ENCODE data around the gene SPO11. TPM values are rescaled to one million over a fixed set of nuclear protein-coding genes. Genes with fewer than 3 reads are reported as not detected.

The SPO11 gene
- total RNA-seq, 1 experiment from 2014 or later: not detected

DNA sequence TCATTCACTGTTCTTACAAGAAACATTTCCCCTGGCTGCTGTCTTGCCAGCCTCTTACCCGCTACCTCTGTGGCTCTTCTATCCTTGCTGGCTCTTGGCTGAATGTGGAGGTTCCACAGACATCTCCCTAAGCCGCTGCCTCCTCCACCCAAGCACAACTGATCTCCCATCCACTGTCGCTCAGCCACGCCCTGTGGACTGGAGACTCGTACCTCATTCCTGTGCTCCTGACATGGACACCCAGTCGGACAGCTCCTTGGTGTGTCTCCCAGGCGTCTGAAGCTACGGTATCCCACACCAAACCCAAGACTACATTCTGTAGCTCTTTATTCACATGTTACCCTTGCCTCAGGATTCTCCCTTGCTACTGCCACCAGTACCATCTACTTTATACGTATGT lies 40.7 kb downstream of the SPO11 start:
- H3K36me3 ChIP-seq (ENCODE audit: control insufficient read depth, insufficient read depth, low read length): peaks cover 23% of the 10 kb centered on the region
- POLR2A ChIA-PET: no interaction called here

DNA sequence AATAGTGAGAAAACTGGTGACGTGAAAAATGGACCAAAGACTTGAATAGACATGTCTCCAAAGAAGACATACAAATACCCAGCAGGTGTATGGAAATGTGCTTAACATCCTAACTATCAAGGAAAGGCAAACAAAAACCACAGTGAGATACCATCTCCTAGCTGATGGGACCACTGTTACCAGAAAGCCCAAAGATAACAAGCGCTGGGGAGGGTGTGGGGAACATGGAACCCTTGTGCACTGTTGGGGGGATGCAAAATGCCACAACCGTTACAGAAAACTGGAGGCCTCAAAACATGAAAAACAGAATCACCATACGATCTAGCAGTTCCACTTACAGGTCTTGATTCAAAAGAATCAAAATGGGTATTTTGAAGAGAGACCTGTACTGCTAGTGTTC lies 41.8 kb downstream of the SPO11 start:
- CTCF ChIA-PET: no interaction called here
- Histone ChIP-seq H3K36me3 (ENCODE audit: control insufficient read depth, insufficient read depth, low read length) (peaks cover 17% of the 10 kb centered on the region), H3K4me3 (ENCODE audit: low read depth, low read length) (no peak overlapping the region), H3K4me1 (no peaks in the 10 kb centered on the region), H3K9me3 (no peaks in the 10 kb centered on the region), H3K27me3 (replicated peaks; ENCODE audit: control insufficient read depth, insufficient read depth, low read length) (no peaks in the 10 kb centered on the region)
- no peak for DNase-seq
- Mint-ChIP-seq H3K27ac (ENCODE audit: unreplicated experiment) (no peak overlapping the region), H3K4me1 (ENCODE audit: low read depth, unreplicated experiment) (no peaks in the 10 kb centered on the region), H3K36me3 (ENCODE audit: insufficient read depth, unreplicated experiment) (peaks cover 99% of the 10 kb centered on the region), H3K4me3 (ENCODE audit: unreplicated experiment) (no peak overlapping the region), H3K9me3 (ENCODE audit: unreplicated experiment) (no peaks in the 10 kb centered on the region), H3K27me3 (ENCODE audit: insufficient read depth, unreplicated experiment) (no peaks in the 10 kb centered on the region)
- BruUV-seq (replicated peaks): no TSS peak
- intact Hi-C loops (cut with micrococcal nuclease; ENCODE audit: unreplicated experiment): no loop called here
- POLR2A ChIA-PET: no interaction called here
- TF ChIP-seq, protein P1, sequence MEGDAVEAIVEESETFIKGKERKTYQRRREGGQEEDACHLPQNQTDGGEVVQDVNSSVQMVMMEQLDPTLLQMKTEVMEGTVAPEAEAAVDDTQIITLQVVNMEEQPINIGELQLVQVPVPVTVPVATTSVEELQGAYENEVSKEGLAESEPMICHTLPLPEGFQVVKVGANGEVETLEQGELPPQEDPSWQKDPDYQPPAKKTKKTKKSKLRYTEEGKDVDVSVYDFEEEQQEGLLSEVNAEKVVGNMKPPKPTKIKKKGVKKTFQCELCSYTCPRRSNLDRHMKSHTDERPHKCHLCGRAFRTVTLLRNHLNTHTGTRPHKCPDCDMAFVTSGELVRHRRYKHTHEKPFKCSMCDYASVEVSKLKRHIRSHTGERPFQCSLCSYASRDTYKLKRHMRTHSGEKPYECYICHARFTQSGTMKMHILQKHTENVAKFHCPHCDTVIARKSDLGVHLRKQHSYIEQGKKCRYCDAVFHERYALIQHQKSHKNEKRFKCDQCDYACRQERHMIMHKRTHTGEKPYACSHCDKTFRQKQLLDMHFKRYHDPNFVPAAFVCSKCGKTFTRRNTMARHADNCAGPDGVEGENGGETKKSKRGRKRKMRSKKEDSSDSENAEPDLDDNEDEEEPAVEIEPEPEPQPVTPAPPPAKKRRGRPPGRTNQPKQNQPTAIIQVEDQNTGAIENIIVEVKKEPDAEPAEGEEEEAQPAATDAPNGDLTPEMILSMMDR (IDR thresholded peaks at IDR 0.05; ENCODE audit: insufficient read depth in 1 of 2, low read depth in 1 of 2, low read length in 1 of 2, severe bottlenecking in 1 of 2, unreplicated experiment in 1 of 2): no peak

More for the DNA sequence above, 40.7 kb downstream of the SPO11 start:
- no peak overlapping the region for H3K4me3 ChIP-seq (ENCODE audit: low read depth, low read length)
- H3K4me1 ChIP-seq: no peaks in the 10 kb centered on the region
- no peaks in the 10 kb centered on the region for H3K27me3 ChIP-seq (replicated peaks; ENCODE audit: control insufficient read depth, insufficient read depth, low read length)
- peaks cover 99% of the 10 kb centered on the region for H3K36me3 Mint-ChIP-seq (ENCODE audit: insufficient read depth, unreplicated experiment)
- no peaks in the 10 kb centered on the region for H3K27me3 Mint-ChIP-seq (ENCODE audit: insufficient read depth, unreplicated experiment)
- H3K9me3 ChIP-seq: no peaks in the 10 kb centered on the region
- intact Hi-C loops (cut with micrococcal nuclease; ENCODE audit: unreplicated experiment): no loop called here
- CTCF ChIA-PET: no interaction called here
- no peaks in the 10 kb centered on the region for H3K9me3 Mint-ChIP-seq (ENCODE audit: unreplicated experiment)
- no peak overlapping the region for H3K4me3 Mint-ChIP-seq (ENCODE audit: unreplicated experiment)
- BruUV-seq (replicated peaks): no TSS peak
- no peaks in the 10 kb centered on the region for H3K4me1 Mint-ChIP-seq (ENCODE audit: low read depth, unreplicated experiment)
- peak in 1 of 2 experiments; percentile 34 for DNase-seq
- TF ChIP-seq, protein P1 (IDR thresholded peaks at IDR 0.05; ENCODE audit: insufficient read depth in 1 of 2, low read depth in 1 of 2, low read length in 1 of 2, severe bottlenecking in 1 of 2, unreplicated experiment in 1 of 2): no peak
- no peak overlapping the region for H3K27ac Mint-ChIP-seq (ENCODE audit: unreplicated experiment)

DNA sequence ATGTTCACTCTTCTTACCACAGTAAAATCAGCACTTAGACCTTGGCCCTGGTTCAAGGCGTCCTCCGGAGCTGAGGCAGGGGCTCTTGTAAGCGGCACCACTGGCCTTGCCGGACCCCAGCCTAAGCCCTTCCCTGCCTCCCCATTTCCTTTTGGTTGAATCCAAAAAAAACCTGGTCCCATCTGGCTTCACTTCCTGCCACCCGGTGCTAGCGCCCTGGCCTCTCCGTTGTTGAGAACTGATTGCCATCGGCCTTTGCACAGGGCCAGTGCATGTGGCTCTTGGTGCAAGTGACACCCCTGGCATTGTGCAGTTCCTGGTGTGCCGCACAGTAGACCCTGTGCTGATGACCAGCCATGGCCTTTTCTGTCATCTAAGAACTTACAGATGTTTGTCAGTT lies 42.6 kb downstream of the SPO11 start:
- intact Hi-C loops (cut with micrococcal nuclease; ENCODE audit: unreplicated experiment): no loop called here
- Mint-ChIP-seq H3K4me3 (ENCODE audit: unreplicated experiment) (no peak overlapping the region), H3K27ac (ENCODE audit: unreplicated experiment) (no peak overlapping the region), H3K9me3 (ENCODE audit: unreplicated experiment) (no peaks in the 10 kb centered on the region), H3K36me3 (ENCODE audit: insufficient read depth, unreplicated experiment) (peaks cover 99% of the 10 kb centered on the region), H3K4me1 (ENCODE audit: low read depth, unreplicated experiment) (no peaks in the 10 kb centered on the region), H3K27me3 (ENCODE audit: insufficient read depth, unreplicated experiment) (no peaks in the 10 kb centered on the region)
- Histone ChIP-seq H3K9me3 (no peaks in the 10 kb centered on the region), H3K27me3 (replicated peaks; ENCODE audit: control insufficient read depth, insufficient read depth, low read length) (no peaks in the 10 kb centered on the region), H3K4me1 (no peaks in the 10 kb centered on the region), H3K4me3 (ENCODE audit: low read depth, low read length) (no peak overlapping the region), H3K36me3 (ENCODE audit: control insufficient read depth, insufficient read depth, low read length) (peaks cover 15% of the 10 kb centered on the region)
- TF ChIP-seq, protein P1 (IDR thresholded peaks at IDR 0.05; ENCODE audit: insufficient read depth in 1 of 2, low read depth in 1 of 2, low read length in 1 of 2, severe bottlenecking in 1 of 2, unreplicated experiment in 1 of 2): no peak
- no TSS peak for BruUV-seq (replicated peaks)
- POLR2A ChIA-PET: no interaction called here
- DNase-seq: no peak
- CTCF ChIA-PET: no interaction called here

All from Caco-2 (cell line).